Breast epithelium (tissue), 4 donors: ENCODE measurements around the gene IGIP. TPM values are rescaled to one million over a fixed set of nuclear protein-coding genes. Genes with fewer than 3 reads are reported as not detected.

Experiments
- DNase-seq, 2 donors: peaks; one replicate each; pipeline ENCODE4 v3.0.0-alpha.2; 2019; ENCODE audit warnings: low spot score in 2 of 2
- H3K27ac ChIP-seq, 2 donors: fragments of 200-600 bp; sonication (generic) in 1 of 2; one replicate each; pipeline ENCODE4 v1.5.1; 2016 to 2019; ENCODE audit warnings: mild to moderate bottlenecking in 1 of 2
- H3K27me3 ChIP-seq, 2 donors: fragments of 200-600 bp; sonication (generic) in 1 of 2; one replicate each; pipeline versions ENCODE4 v1.5.1 to v1.6.0; 2017 to 2019; ENCODE audit warnings: control low read depth in 1 of 2, mild to moderate bottlenecking in 1 of 2
- H3K36me3 ChIP-seq: fragments of 200-600 bp; one replicate; pipeline ENCODE4 v1.5.1; 2019
- H3K4me1 ChIP-seq, 2 donors: fragments of 200-600 bp; sonication (generic); one replicate each; pipeline ENCODE4 v1.5.1; 2016 to 2019; ENCODE audit warnings: control low read depth in 1 of 2
- H3K4me3 ChIP-seq, 3 donors: fragments of 200-600 bp; sonication (generic); 1 replicate in 2 of 3; 2 replicates in 1 of 3; pipeline ENCODE4 v1.5.1; 2016 to 2019; ENCODE audit warnings: mild to moderate bottlenecking in 3 of 3, moderate library complexity in 2 of 3
- H3K9me3 ChIP-seq, 2 donors: fragments of 200-600 bp; sonication (generic) in 1 of 2; one replicate each; pipeline ENCODE4 v1.5.1; 2016 to 2019; ENCODE audit warnings: control low read depth in 1 of 2
- POLR2A ChIP-seq: fragments of 450-650 bp; IDR thresholded peaks from one replicate; pipeline ENCODE4 v1.6.1; 2016; ENCODE audit warnings: antibody characterized with exemption, mild to moderate bottlenecking, moderate library complexity
- POLR2AphosphoS5 ChIP-seq, 3 donors: sonication (generic); formaldehyde crosslinking; IDR thresholded peaks; one replicate each; pipeline ENCODE4 v1.6.1; 2017; ENCODE audit warnings: antibody characterized with exemption in 3 of 3
- intact Hi-C: fragments of 100-400 bp; cut with DNase I; formaldehyde crosslinking; loops from one replicate; pipeline ENCODE4 v1.15.1; 2023; ENCODE audit warnings: low total_unique reads
- total RNA-seq, 3 donors: library from RNA; depleted of rRNA; stranded (reverse); fragments of >200 nt; gene quantifications; one replicate each; pipeline ENCODE4 v1.1.0, GENCODE V29; 2016
- TF ChIP-seq, protein P1 (sequence below), 3 donors: fragments of 450-650 bp; IDR thresholded peaks; one replicate each; pipeline ENCODE4 v1.5.1; 2016 to 2017; ENCODE audit warnings: antibody characterized with exemption in 3 of 3, mild to moderate bottlenecking in 3 of 3, moderate library complexity in 3 of 3

Gene IGIP
- total RNA-seq, 3 donors from 2014 or later = 19.0 to 23.1 (median 21.8) TPM

DNA sequence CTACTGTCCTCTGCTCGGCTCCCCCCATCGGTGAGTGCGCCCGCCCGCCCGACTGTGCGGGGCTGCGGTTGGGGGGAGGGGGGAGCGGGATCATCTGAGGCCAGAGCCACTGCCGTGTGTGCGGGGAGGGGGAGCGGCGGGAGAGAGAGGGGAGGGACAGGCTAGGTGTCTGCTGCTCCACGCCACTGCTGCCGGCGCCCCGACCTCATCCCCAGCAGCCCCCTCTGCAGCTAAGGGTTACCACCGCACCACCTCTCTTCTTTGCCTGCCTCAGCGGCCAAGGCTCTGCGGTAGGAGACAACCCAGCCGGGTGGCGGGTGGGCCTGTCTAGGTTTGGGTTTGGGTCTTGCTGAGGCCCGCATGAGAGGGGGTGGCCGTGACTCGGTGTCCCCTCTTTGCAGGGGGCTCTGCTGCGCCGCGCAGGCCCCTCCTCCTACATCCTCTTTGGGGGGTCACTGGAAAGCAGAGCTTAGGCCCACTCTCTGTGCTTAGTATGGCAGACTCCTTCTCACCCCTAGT, 12.5 kb upstream of the IGIP start:
- H3K4me1 ChIP-seq = peaks cover 0 to 19% of the 10 kb centered on the region in 2 donors
- intact Hi-C loops = no loop called here
- H3K9me3 ChIP-seq = no peaks in the 10 kb centered on the region
- TF ChIP-seq, protein P1, sequence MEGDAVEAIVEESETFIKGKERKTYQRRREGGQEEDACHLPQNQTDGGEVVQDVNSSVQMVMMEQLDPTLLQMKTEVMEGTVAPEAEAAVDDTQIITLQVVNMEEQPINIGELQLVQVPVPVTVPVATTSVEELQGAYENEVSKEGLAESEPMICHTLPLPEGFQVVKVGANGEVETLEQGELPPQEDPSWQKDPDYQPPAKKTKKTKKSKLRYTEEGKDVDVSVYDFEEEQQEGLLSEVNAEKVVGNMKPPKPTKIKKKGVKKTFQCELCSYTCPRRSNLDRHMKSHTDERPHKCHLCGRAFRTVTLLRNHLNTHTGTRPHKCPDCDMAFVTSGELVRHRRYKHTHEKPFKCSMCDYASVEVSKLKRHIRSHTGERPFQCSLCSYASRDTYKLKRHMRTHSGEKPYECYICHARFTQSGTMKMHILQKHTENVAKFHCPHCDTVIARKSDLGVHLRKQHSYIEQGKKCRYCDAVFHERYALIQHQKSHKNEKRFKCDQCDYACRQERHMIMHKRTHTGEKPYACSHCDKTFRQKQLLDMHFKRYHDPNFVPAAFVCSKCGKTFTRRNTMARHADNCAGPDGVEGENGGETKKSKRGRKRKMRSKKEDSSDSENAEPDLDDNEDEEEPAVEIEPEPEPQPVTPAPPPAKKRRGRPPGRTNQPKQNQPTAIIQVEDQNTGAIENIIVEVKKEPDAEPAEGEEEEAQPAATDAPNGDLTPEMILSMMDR (IDR thresholded peaks at IDR 0.05) = no peak
- no peak for TF ChIP-seq POLR2AphosphoS5 (IDR thresholded peaks at IDR 0.05)
- TF ChIP-seq POLR2A = no peak
- H3K36me3 ChIP-seq = no peaks in the 10 kb centered on the region
- DNase-seq = no peak
- peak overlapping the region; percentile 95 to 99 for H3K27ac ChIP-seq
- no peaks in the 10 kb centered on the region for H3K27me3 ChIP-seq
- peak overlapping the region; percentile 84 to 98 (median 88) for H3K4me3 ChIP-seq

DNA sequence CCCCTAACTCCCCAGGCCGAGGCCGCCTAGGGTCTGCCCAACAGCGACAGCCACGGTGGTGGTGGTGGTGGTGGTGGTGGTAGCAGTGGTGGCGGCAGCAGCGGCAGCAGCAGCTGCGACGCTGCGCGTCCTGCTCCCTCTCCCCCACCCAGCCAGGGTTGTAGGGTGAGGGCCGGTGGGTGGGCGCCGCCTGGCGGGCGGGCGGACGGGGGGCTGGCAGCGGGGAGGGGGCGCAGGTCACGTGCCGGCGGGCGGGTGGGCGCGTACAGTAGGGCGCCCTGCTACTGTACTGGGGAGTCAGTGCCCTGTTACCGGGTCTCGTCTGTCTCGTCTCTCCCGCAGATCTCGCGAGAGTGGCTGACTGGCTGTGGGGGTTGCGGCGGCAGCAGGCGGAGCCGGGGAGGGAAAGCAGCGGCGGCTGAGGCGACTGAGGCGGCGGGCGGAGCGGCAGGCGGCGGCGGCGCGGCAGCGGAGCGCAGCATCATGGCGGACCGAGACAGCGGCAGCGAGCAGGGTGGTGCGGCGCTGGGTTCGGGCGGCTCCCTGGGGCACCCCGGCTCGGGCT, 12.0 kb upstream of the IGIP start, which contains the start of gene PURA:
Gene PURA (plus strand): TSS at position 411 of the 565 bp plus-strand sequence. CDS start 73 bp downstream, at position 484.
- peak within 1 kb of the TSS; percentile 84 to 98 (median 88) for H3K4me3 ChIP-seq
- H3K36me3 ChIP-seq = no peaks in the 10 kb centered on the region
- intact Hi-C loops = no loop called here
- no peaks in the 10 kb centered on the region for H3K9me3 ChIP-seq
- H3K27me3 ChIP-seq = no peaks in the 10 kb centered on the region
- H3K27ac ChIP-seq = peak within 1 kb of the TSS; percentile 95 to 99
- peak; percentile 93 to 96 for DNase-seq
- H3K4me1 ChIP-seq = peaks cover 0 to 19% of the 10 kb centered on the region in 2 donors
- TF ChIP-seq POLR2AphosphoS5 (IDR thresholded peaks at IDR 0.05) = peak; percentile 14 to 81 (median 16)
- TF ChIP-seq, protein P1 (IDR thresholded peaks at IDR 0.05) = no peak
- peak; percentile 30 for TF ChIP-seq POLR2A

DNA sequence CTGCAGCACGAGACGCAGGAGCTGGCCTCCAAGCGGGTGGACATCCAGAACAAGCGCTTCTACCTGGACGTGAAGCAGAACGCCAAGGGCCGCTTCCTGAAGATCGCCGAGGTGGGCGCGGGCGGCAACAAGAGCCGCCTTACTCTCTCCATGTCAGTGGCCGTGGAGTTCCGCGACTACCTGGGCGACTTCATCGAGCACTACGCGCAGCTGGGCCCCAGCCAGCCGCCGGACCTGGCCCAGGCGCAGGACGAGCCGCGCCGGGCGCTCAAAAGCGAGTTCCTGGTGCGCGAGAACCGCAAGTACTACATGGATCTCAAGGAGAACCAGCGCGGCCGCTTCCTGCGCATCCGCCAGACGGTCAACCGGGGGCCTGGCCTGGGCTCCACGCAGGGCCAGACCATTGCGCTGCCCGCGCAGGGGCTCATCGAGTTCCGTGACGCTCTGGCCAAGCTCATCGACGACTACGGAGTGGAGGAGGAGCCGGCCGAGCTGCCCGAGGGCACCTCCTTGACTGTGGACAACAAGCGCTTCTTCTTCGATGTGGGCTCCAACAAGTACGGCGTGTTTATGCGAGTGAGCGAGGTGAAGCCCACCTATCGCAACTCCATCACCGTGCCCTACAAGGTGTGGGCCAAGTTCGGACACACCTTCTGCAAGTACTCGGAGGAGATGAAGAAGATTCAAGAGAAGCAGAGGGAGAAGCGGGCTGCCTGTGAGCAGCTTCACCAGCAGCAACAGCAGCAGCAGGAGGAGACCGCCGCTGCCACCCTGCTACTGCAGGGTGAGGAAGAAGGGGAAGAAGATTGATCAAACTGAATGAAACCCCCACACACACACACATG, 11.2 kb upstream of the IGIP start:
- H3K36me3 ChIP-seq = no peaks in the 10 kb centered on the region
- no peaks in the 10 kb centered on the region for H3K27me3 ChIP-seq
- H3K9me3 ChIP-seq = no peaks in the 10 kb centered on the region
- intact Hi-C loops = no loop called here
- peak; percentile 61 to 80 for DNase-seq
- H3K27ac ChIP-seq = peak overlapping the region; percentile 95 to 99
- TF ChIP-seq, protein P1 (IDR thresholded peaks at IDR 0.05) = no peak
- TF ChIP-seq POLR2A = peak; percentile 9
- peak; percentile 66 to 71 (median 67) for TF ChIP-seq POLR2AphosphoS5 (IDR thresholded peaks at IDR 0.05)
- H3K4me1 ChIP-seq = peaks cover 0 to 19% of the 10 kb centered on the region in 2 donors
- H3K4me3 ChIP-seq = peak overlapping the region; percentile 84 to 98 (median 88)

DNA sequence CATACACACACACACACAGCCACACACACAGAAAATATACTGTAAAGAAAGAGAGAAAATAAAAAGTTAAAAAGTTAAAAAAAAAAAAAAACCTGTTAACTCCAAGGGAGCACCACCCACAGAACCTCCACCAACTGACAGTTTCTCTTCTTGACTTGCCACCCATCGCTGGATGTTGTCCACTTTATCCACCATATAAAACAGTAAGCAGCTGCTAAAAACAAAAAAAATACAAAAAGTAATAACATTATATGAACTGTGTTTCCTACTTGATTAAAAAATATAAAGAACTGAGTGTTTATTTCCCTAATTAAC, 10.6 kb upstream of the IGIP start:
- intact Hi-C loops = no loop called here
- H3K27ac ChIP-seq = peak overlapping the region in 1 of 2 donors; percentile 95
- H3K27me3 ChIP-seq = no peaks in the 10 kb centered on the region
- no peaks in the 10 kb centered on the region for H3K9me3 ChIP-seq
- no peak for DNase-seq
- H3K36me3 ChIP-seq = no peaks in the 10 kb centered on the region
- peaks cover 0 to 19% of the 10 kb centered on the region in 2 donors for H3K4me1 ChIP-seq
- TF ChIP-seq POLR2AphosphoS5 (IDR thresholded peaks at IDR 0.05) = no peak
- TF ChIP-seq POLR2A = no peak
- H3K4me3 ChIP-seq = peak overlapping the region; percentile 84 to 98 (median 88)

DNA sequence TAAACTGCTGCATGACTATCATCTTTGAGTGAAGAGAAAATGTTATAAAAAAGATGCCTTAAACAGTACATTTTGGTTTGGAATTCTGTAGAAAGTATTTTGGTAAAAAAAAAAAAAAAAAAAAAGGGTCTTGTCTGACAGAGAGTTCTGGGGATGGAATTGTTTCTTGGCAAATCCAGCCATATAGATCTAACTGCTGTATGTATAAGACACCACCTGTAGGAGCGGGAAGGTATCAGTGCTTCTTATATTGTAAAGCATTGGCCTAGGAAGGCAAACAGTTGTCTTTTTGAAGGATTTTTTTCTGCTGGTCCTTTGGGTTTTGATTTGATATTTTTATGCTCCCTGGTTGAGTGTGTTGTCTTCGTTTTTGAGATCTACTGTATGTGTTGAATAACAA, 9.0 kb upstream of the IGIP start:
- no peak for DNase-seq
- peaks cover 0 to 17% of the 10 kb centered on the region in 2 donors for H3K4me1 ChIP-seq
- no peak overlapping the region for H3K27ac ChIP-seq
- no peaks in the 10 kb centered on the region for H3K9me3 ChIP-seq
- H3K27me3 ChIP-seq = no peaks in the 10 kb centered on the region
- H3K36me3 ChIP-seq = no peaks in the 10 kb centered on the region
- H3K4me3 ChIP-seq = peak overlapping the region in 1 of 3 donors; percentile 17
- intact Hi-C loops = loop anchor here (2.0 kb wide), 1 partner anchor 76 kb away; no protein-coding TSS in a partner anchor
- TF ChIP-seq POLR2AphosphoS5 (IDR thresholded peaks at IDR 0.05) (no peak), POLR2A (no peak)
- TF ChIP-seq, protein P1 (IDR thresholded peaks at IDR 0.05) = no peak
